ENCODE data around the gene TNFAIP2. TPM values are rescaled to one million over a fixed set of nuclear protein-coding genes. Genes with fewer than 3 reads are reported as not detected.
A peak's percentile ranks its signal among the peaks of the same experiment; 100 is the strongest.

Gene TNFAIP2, protein sequence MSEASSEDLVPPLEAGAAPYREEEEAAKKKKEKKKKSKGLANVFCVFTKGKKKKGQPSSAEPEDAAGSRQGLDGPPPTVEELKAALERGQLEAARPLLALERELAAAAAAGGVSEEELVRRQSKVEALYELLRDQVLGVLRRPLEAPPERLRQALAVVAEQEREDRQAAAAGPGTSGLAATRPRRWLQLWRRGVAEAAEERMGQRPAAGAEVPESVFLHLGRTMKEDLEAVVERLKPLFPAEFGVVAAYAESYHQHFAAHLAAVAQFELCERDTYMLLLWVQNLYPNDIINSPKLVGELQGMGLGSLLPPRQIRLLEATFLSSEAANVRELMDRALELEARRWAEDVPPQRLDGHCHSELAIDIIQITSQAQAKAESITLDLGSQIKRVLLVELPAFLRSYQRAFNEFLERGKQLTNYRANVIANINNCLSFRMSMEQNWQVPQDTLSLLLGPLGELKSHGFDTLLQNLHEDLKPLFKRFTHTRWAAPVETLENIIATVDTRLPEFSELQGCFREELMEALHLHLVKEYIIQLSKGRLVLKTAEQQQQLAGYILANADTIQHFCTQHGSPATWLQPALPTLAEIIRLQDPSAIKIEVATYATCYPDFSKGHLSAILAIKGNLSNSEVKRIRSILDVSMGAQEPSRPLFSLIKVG
- 100 to 1,000 TPM in 2 of 3 donors, 10 to 100 TPM in 1; 24.6 to 405 (median 266) TPM for polyA plus RNA-seq

DNA sequence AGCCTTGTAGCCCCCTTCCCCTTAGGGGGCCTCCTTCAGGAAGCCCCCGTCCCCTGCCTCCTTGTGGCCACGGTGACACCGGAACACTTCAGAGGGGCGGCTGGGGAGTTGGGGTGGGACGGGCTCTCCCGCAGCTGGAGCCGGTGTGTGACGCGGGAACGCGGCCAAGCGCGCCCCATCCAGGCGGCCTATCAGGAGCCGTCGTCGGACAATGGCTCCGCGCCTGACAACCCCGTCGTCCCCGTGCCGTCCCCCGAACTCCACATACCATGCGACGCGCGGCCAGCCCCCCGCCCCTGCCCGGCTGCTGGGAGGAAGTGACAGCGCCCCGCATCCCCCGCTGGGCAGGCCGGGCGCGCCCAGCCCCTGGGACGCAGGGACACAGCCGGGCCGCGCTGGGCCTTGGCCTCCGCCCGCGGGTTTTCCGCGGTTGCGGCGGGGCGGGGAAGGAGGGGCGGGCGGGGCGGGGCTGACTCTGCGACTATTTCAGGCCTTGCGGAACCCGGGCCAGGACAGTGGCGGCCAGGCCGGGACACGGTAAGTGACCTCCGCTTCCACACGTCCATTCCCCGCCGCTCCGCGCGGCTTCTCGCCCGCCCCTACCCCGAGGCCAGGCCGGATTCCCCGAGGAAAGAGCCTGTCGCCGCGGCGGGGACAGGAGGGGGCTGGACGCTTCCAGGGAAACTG lies at the start of gene TNFAIP2:
TSS of gene TNFAIP2 (plus strand) at position 515 of the 687 bp plus-strand sequence. CDS start 2,997 bp downstream, outside the sequence.
- WGBS, 3 donors: 1 to 8% (median 2%) methylated on average over 53 to 74 of the region's 74 CpGs
- H3K27ac ChIP-seq (ENCODE audit: low read depth, low read length): peak within 1 kb of the TSS; percentile 75

- WGBS, 3 donors: 58 to 74% (median 63%) methylated on average over 19 to 21 of the region's 21 CpGs
- no peak overlapping the region for H3K27ac ChIP-seq (ENCODE audit: low read depth, low read length)
Observed at GRCh38 chr14:103073876-103074728, 49.2 kb upstream of the TNFAIP2 start.

DNA sequence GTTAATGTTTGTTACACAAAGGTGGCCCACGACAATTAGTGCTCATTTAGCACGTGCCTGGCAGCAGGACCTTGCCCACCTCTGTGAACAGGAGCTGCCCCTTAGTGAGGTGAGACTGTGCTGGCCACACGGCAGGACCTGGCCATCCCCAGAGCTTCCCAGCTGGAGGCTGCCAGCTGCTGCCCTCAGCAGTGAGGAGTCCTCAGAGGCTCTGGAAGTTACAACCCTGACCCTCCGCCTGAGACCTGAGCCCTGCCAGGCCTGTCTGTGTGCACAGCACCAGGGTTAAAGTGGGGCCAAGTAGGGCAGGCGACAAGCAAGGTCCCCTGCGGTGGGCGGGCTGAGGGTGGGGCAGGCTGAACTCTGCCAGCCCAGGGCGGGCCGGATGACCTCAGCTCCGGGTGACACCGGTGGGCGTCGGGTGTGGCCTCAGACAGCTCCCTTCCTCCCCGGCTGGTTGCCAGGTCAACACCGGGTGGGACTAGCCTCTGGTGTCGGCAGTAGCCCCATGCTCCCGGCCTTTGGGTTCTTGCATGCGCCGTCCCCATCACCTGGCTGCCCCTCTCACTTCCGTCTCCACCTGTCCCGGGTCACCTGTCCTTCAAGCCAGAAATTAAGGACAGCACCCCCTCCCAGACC lies 48.4 kb upstream of the TNFAIP2 start:
- 14 to 20% (median 14%) methylated on average over 20 to 21 of the region's 21 CpGs for WGBS, 3 donors
- no peak overlapping the region for H3K27ac ChIP-seq (ENCODE audit: low read depth, low read length)

DNA sequence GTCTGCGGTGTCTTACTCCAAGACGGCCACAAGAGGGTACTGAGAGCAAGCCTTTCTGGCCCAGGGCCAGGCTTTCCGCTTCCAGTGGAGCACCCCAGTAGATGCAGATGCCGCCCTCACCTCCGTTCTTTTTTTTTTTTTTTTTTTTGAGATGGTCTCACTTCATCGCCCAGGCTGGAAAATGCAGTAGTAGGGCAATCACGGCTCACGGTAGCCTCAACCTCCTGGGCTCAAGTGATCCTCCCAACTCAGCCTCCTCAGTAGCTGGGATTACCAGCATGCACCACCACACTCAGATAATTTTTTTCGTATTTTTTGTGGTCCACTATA lies 44.9 kb upstream of the TNFAIP2 start:
- 12 to 15% (median 13%) methylated on average over 9 of the region's 9 CpGs for WGBS, 3 donors
- no peak overlapping the region for H3K27ac ChIP-seq (ENCODE audit: low read depth, low read length)

DNA sequence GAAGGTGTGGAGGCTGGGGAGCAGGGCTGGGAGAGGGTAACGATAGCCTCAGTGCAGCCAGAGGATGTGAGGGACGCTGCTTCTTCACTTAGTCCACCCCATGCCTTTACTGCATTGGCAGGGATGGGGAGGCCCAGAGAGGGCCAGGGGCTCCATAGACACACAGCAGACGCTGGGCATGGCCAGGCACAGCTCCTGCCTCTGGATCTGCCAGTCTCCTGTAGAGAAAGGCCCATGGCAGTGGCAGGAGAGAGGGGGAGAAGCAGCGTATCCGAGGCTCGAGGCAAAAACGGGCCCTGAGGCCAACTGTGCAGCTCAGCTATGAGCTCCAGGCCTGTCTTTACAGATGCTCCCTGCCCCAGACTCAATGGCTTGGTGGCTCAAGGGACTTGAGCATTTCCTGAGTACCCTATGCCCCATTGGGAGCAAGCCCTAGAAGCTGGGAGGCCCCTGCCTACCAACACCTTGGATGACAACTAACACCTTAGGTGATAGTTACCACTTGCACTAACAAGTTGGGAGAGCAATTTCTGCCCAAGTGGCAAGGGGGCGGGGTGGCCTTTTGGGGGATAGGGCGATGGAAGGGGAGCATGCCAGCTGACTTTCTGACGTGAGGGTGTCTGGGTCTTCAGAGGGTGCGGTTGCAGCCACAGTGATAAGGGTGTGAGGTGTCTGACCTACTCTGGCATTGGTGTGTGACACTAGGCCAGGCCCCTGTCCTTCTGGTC lies 44.2 kb upstream of the TNFAIP2 start:
- WGBS, 3 donors: 75 to 84% (median 81%) methylated on average over 11 of the region's 11 CpGs

GRCh38 chr14:103081951-103082350 lies 41.3 kb upstream of the TNFAIP2 start:
- H3K27ac ChIP-seq (ENCODE audit: low read depth, low read length): no peak overlapping the region
- 89 to 100% (median 95%) methylated on average over 2 of the region's 2 CpGs for WGBS, 3 donors

More for the DNA sequence above, 44.2 kb upstream of the TNFAIP2 start:
- no peak overlapping the region for H3K27ac ChIP-seq (ENCODE audit: low read depth, low read length)

DNA sequence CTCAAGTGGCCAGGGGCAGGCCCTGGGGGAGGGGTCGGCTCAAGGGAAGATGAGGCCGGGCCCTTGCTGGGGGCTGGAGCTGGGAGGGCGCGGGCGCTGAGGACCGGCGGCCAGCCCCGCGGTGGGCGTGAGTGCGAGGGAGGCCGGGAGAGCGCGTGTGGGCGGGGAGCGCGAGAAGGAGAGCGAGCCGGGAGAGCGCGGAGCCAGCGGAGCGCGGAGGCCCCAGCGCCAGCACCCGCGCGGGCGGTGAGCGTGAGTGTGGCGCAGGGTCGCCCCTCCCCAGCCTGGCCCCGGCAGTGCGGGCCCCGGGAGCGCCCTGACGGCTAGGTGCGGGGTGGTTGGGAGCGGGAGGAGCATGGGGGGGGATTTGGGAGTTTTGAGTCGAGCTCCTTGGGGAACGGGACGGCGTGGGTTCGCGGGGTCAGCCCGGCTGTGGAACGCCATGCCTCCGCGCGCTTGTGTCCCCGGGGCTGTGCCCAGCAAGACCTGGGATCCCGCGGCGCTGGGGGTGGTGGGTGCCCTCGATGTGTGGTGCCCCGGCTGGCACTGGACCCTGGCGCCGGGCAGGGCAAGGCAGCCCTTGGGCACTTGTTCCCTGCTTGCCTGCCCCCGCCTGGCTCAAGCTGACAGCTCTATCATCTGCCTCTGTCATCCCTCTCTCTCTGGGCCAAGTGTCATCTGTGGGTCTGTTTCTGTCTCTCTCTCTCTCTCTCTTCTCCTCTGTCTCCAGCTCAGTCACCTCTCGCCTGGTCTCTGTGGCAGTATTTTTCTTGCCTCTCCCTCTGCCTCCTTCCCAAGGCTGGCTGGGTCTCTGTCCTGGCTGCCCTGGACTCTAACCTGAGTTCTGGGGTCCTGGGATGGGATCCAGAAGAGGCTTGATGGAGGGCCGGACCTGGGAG lies 39.0 kb upstream of the TNFAIP2 start, which contains the start of gene LBHD2:
TSS of gene LBHD2 (plus strand) at position 190 of the 899 bp plus-strand sequence. CDS start 1,803 bp downstream, outside the sequence.
- WGBS, 3 donors: 14 to 28% (median 20%) methylated on average over 36 to 61 of the region's 61 CpGs
- H3K27ac ChIP-seq (ENCODE audit: low read depth, low read length): no peak within 1 kb of the TSS

DNA sequence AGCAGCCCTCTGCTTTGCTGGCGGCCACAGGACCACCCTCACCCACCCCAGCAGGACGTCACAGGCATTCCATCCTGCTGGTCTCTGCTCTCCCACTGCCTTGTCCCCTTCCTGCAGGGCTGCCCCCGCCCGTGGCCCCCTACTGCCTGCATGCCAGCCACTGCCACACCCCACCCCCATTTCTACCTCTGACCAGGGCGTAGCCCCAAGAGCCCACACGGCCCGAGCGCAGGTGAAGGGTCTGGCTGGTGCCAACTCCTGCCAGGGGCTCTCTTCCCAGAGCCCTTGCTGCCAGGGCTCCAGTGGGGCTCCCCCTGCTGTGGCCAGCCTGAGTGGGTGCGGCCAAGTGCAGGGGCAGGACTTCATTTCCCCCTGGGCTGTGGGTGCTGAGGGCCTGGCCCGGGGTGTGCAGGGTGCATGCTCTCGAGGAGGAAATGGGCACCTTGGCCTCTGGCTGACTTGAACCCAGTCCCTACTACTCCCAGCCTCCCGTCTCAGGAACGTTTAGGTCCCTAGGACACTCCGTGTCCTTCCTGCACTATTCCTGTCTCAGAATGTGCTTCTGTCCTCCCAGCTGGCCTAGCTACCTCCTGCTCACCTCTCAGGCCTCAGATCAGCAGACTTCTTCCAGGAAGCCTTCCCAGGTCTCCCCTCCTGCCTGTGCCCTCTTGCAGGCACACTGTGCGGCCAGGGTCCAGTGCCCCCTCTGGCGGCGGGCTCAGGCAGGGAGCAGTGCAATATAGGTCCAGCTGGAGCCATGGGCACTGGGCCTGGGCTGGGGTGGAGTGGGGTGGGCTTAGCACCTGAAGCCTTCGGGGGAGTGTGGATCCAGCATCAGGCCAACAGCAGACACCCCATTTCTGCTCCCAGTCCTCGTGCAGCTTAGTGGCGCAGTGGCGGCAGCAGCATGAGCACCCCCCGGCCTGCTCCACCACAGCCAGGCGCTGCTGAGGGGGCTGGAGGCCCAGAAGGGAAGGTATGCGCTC lies 37.9 kb upstream of the TNFAIP2 start:
- 76 to 79% (median 77%) methylated on average over 22 to 24 of the region's 24 CpGs for WGBS, 3 donors
- H3K27ac ChIP-seq (ENCODE audit: low read depth, low read length): no peak overlapping the region

GRCh38 chr14:103086771-103087342 lies 36.4 kb upstream of the TNFAIP2 start:
- 70 to 83% (median 82%) methylated on average over 8 of the region's 8 CpGs for WGBS, 3 donors
- H3K27ac ChIP-seq (ENCODE audit: low read depth, low read length): no peak overlapping the region

DNA sequence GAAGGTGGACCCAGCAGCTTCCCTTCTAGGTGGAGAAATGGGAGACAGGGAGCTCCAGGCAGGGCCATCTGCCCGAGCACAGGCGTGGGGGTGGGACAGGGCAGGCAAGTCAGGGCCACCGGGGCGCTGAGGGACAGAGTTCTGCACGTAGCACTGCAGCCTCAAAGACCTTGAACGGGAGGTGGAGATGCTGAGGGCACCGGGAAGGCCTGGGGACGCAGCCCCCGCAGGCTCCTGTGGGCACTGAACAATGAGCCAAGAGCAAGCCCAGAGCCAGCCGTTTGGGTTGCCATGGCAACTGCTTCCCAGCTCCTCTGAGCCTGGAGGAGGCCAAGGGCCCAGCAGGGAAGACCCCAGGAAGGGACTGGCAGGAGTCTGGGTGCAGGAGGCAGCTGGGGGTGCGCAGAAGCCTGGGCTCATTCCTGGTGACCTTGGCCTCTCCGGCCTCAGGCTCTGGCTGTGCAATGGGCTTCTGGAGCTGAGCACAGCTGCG lies 35.9 kb upstream of the TNFAIP2 start:
- WGBS, 3 donors: 68 to 88% (median 83%) methylated on average over 13 of the region's 13 CpGs
- H3K27ac ChIP-seq (ENCODE audit: low read depth, low read length): no peak overlapping the region

DNA sequence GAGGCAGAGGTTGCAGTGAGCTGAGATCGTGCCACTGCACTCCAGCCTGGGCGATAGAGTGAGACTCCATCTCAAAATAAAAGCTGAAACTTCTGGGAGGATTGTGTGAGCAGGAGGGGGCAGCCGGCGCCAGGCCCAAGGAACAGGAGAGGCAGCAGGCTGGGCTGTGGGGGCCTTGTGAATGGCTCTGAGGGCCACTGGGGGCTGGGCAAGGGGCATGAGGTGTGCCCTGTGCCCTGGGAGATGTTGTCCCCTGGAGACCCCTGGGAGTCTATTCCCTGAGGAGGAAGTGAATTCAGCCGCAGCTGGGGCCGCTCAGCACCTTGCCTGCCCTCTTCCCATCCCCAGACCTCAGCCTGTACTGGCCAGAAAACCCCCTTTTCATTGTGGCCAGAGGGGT lies 34.3 kb upstream of the TNFAIP2 start:
- 86 to 91% (median 89%) methylated on average over 6 of the region's 6 CpGs for WGBS, 3 donors
- no peak overlapping the region for H3K27ac ChIP-seq (ENCODE audit: low read depth, low read length)

GRCh38 chr14:103089386-103090335 lies 33.6 kb upstream of the TNFAIP2 start:
- WGBS, 3 donors: 84 to 89% (median 85%) methylated on average over 25 to 28 of the region's 28 CpGs
- H3K27ac ChIP-seq (ENCODE audit: low read depth, low read length): no peak overlapping the region

GRCh38 chr14:103090481-103091020 lies 32.7 kb upstream of the TNFAIP2 start:
- WGBS, 3 donors: 75 to 85% (median 77%) methylated on average over 12 of the region's 12 CpGs
- H3K27ac ChIP-seq (ENCODE audit: low read depth, low read length): no peak overlapping the region

All from adipose tissue (tissue), 3 donors.